ENCODE measurements around the gene MIX23.
"Not testable (repeated sequence)": the region's sequence is repeated elsewhere in the genome, so short reads cannot be mapped to it uniquely, and the experiment has no call there.

- not testable (repeated sequence) for TF ChIP-seq ELK4 (IDR thresholded peaks at IDR 0.05; ENCODE audit: borderline replicate concordance, low read depth, low read length); ZNF776 (tag by site-specific recombination; IDR thresholded peaks at IDR 0.05; ENCODE audit: borderline replicate concordance); ZNF23 (tag by site-specific recombination; IDR thresholded peaks at IDR 0.05; ENCODE audit: borderline replicate concordance); CTCF (tag by site-specific recombination; IDR thresholded peaks at IDR 0.05); ZNF677 (tag by site-specific recombination; IDR thresholded peaks at IDR 0.05); ZBTB1 (tag by site-specific recombination; IDR thresholded peaks at IDR 0.05); YY1 (tag by site-specific recombination; IDR thresholded peaks at IDR 0.05); ZBTB8A (tag by site-specific recombination; IDR thresholded peaks at IDR 0.05); ZNF341 (tag by site-specific recombination; IDR thresholded peaks at IDR 0.05; ENCODE audit: low read depth); ZNF639 (tag by site-specific recombination; IDR thresholded peaks at IDR 0.05); ZNF18 (tag by site-specific recombination; IDR thresholded peaks at IDR 0.05)
Observed at GRCh38 chr3:122365582-122366378, 17.3 kb downstream of the MIX23 start.
